SIG-M5 treated with dmso at 0.1 percent for 504 hours (cell line): ENCODE results near the gene GLIS1.
"Not testable (repeated sequence)": the region's sequence is repeated elsewhere in the genome, so short reads cannot be mapped to it uniquely, and the experiment has no call there.

Experiments
- DNase-seq: peaks from one replicate; lab custom pipeline; 2025; ENCODE audit not compliant: unreplicated experiment; lab: John Stamatoyannopoulos, UW

GLIS1 gene

DNA sequence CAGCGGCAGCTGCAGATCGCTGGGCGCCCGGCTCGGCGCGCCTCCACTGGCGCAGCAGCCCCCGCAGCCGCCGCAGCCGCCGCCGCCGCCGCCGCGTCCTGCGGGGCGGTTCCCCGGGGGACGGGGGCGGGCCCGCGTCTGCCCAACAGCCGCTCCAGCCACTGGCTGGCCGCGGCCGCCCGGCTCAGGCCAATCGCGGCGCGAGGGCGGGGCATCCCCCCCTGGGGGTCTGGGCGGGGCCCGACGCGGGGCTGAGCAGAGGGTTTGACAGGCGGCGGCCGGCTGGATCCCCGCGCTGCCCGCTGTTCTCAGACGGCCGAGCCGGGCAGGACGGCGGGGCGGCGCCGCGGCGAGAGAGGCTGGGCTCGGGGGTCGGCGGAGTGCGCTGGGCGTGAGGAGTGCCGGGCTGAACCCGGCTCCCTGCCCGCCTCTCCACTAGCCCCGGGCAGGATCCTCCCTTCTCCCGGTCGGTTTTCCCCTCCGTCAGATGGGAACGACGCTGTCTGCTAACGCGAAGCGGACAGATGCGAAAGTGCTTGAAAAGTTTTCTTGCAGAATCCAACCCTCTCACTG lies at the start of gene GLIS1:
GLIS1 (minus strand) TSS at position 56 of the 573 bp plus-strand sequence. CDS start 1,100 bp downstream, outside the sequence.
- DNase-seq = peak; percentile 44

DNA sequence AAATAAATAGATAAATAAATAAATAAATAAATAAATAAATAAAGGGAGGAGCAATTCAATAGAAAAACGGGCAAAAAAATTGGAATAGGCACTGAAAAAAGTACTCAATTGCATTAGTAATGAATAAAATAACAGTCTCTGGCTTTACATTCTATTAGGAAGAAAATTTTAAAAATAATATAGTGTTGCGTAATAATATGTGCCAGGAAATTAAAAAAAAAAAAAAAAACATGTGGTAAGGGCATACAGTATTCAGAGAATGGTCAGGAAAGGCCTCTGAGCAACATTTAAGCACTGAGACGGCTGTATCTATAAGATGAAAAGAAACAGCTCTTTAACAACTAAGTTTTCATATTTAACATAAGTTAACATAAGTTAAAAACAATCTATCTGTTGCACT lies 48.7 kb upstream of the GLIS1 start:
- no peak for DNase-seq

DNA sequence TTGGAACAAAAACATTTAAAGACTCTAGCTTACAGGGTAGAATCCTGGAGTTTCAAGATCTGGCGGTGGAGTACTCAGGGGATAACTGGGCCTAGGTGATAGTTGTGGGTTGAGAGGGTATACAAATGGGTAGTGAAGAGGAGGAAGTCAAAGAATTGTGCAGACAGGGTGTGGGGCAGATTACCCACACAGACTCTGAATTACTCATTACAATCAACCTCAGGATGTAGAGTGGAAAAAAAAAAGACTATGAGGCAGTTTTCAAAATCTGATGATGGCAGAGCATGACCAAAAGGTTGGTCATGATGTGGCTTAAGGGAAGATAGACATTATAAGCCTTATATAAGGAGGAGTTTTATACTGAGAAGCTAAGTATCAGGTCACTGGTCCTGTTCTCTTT lies 44.1 kb upstream of the GLIS1 start:
- DNase-seq = no peak

DNA sequence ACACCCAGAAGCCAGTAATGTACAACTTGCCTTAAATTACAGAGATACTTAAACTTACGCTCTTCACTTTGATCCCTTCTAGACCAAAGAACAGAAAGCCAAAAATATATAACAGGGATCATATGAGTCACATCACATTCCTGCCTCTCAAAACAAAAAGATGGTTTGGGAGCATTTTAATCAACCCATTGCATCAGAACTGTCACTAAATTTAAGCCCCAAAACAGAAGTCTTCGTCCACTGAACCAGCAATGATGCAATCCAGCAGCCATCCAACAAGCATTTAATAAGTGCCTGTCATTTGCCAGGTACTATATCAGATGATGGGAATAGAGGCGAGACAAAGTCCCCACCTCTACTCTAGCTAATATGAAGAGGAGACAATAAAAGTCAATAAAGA lies 42.7 kb upstream of the GLIS1 start:
- no peak for DNase-seq

DNA sequence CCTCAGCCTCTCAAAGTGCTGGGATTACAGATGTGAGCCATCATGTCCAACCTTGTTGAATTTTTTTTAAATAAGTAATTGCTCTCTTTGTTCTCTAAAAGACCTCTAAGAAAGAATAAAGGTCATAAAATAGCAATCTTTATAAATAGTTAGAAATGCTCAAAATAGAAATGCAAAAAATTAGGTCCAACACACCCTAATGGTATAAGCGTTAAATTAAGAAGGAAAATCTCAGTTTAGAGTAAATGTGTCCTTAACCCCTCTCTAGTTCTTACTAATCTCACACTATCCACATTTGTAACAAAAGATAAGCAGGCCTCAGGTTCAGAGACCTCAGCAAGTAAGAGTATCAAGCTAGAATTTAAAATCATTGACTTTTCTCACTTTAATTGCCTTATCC lies 38.3 kb upstream of the GLIS1 start:
- no peak for DNase-seq

DNA sequence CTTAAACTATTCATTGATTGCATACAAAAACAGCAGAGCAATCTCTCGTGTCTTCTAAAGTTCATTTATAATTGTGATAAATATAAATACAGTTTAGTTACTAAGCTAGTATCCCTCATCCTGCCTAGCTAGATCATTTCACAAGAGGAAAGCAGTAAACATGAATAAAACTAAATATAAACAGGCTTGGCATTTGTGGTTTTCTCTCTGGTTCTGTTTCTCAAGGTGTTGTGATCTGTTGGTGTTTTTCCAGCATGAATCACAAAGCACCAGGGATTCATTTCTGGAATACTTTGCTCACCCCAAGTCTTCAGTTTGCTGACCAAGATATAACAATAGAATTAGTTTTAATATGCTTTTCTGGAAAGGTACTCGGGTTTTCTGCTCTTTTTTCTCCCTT lies 32.7 kb upstream of the GLIS1 start:
- DNase-seq = no peak

DNA sequence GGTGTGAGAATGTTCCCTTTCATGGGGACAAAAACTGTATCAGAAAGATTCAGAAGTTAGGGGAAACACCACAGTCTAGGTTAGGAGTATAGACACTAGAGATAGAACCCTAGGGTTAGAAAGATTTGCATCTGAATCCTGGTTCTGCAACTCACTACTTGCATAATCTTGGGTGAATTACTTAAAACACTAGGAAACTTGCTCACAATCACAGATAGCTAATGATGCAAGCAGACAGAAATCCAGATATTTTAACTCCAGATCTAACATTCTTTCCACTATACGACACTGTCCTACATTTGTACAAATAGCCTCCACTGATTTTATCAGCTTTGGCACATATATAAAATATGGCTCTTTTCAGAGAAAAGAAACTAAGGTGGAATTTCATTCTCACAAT lies 30.8 kb upstream of the GLIS1 start:
- no peak for DNase-seq

DNA sequence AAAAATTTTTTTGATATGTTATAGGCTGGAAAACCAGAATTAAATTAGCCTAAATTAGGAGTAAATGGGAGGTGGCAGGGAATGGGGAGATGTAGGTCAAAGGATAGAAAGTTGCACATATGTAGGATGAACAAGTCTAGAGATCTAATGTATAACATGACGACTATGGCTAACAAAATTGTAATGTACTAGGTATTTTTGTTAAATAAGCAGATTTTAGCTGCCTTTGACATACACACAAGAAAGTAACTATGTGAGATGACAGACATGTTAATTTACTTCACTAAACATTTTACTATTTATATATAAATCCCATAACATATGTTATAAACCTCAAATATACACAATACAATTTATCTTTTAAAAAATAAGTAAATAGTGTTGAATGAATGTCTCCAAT lies 30.2 kb upstream of the GLIS1 start:
- DNase-seq = no peak

DNA sequence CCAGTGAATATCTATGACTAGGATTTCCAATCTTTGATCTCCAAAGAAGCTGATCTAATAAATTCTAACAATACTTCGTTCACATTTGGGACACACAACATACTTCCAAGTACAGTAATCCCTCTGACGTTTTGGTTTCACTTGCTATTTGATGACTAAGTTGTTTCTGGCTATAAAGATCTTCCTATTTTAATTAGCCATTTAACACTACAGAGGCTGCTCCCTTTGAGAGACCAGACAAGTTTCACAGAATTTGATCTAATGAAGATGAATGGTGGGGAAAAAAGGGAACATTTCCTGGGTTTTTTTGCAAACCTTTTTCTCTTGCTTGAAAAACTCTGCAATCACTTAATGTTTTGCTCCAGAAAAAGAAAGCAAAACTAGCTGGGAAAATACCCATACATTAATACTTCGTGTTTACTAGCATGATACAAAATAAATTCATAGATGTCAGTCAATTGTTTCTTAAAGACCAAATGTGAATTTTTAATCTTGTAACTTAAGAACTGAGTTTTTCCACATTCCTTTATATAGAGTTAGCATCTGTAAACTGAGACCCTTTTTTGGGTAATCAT lies 28.0 kb upstream of the GLIS1 start:
- DNase-seq = no peak

DNA sequence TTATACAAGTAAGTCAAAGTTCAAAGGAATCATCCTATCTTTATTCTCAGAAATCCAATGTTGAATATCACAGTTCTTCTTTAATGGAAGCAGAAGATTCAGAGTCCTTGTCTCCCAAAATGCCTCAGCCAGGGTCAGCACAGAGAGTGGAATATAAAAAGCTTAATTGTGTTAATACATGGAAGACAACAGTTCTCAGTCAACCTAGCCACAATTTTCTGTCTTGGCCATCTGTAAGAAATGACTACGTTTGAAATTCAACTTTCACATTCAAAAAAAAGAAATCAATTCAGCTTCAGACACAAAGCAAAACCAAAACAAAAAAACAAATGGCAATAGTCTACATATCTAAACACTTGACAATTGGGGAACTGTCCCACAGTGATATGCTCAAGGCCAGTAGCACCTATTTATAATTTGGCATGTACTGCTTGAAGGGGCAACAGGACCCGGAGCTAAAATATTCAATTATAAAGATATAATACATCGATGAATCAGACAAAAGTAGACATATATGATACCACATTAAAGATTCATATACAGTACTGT lies 27.3 kb upstream of the GLIS1 start:
- DNase-seq = no peak

DNA sequence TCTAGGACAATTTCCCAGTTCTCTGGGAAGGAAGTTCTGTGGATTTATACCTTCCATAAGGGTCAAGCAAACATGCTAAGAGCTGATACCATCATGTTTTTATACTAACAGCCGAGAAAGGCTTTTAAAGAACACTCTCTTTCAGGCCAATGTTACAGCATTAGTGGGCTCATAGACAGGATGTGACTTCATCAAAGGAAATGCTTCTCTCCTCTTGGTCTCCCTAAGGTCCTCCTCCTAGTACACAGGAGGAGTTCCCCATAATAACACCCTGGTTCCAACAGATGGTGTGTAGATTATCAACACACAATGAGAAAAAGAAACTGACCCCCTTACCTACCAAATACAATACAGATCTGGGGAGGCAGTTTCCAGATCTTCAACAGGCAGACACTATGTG lies 26.7 kb upstream of the GLIS1 start:
- no peak for DNase-seq

DNA sequence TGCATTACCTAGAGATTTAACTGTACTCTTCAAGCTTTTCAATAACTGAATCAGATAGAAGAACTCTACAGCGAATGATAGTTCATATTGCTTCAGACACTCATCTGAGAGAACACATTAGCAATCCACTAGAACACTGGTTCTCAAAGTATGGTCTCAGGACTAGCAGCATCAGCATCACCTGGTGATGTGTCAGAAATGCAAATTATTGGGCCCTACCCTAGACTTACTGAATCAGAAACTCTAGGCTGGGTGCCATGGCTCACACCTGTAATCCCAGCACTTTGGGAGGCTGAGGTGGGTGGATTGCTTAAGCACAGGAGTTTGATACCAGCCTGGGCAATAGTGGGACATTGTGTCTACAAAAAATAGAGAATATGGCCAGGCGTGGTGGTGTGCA lies 24.9 kb upstream of the GLIS1 start:
- DNase-seq = no peak

DNA sequence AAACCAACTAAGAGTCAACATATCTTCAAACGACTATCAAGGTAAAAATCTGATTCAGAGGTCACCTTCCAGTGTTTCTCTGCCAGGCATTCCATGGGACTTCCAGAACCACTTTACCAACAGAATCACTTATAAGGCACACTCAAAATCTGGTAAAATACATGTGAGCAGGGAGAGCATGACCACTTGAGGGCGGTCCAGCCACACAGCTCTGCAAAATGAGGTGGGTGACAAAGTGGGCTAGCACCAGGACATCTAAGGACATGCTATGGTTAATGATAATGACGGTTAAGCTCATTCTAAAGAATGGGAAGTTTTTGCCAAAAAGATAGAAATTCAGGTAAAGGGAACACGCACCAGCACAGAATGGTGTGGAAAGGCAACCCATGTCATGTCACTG lies 24.5 kb upstream of the GLIS1 start:
- DNase-seq = no peak

DNA sequence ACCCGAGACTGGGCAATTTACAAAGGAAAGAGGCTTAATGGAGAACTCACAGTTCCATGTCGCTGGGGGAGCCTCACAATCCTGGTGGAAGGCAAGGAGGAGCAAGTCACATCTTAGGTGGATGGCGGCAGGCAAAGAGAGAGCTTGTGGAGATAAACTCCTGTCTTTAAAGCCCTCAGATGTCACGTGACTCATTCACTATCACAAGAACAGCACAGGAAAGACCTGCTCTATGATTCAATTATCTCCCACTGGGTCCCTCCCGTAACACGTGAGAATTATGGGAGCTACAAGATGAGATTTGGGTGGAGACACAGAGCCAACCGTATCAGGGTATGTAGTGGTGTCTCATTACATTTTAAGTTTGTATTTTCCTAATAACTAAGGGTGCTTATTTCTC lies 21.5 kb upstream of the GLIS1 start:
- DNase-seq = not testable (repeated sequence)

DNA sequence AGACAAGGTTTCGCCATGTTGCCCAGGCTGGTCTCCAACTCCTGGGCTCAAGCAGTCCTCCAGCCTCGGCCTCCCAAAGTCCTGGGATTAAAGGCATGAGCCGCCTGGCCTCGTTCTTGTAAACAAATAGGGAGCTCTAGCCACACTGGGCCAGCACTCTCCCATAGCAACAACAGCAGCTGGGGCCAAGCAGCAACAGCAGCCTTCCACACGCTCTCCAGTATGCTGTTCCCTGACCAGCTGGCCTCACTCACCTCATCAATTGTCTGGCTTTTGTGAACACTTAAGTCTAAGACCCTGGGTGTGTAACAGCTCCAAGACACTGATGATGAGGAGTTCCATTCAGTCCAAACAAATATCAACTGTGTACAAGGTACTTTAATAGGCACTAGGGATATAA lies 16.9 kb upstream of the GLIS1 start:
- DNase-seq = no peak

DNA sequence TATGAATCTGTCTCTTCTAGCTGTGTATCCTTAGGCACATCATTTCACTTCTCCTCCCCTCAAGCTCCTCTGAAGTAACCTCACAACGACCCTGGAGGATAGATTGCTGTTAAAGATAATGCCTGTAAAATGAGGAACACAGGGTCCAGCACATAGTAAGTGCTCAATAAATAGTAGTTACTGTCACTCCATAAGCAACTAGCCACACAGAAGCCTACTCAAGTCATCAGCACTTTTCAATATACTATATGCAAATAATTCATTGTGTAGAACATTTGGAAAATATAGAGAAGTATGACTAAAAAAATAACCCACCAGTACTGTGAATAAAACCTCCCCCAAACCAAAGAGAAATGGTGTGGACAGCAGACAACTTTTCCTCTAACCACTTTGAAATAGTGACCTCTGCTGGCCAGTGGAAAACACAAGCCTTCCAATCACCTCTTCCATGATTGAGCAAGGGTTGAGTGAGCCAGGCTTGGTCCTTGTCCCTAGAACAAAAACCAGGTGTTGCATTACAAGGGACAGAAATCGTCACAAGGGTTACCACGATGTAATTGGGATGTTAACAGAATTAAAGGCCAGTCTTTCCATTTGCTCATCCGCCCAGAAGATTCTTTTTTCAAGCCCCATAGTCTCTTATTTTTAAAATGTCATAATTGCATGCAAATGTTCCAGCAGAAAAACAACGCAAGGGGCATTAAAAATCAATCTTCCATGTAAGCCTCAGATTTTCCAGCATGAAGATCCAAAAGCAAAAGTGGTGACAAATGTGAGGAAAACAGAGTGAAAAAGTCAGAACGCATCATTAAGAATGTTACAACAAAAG lies 15.7 kb upstream of the GLIS1 start:
- peak; percentile 35 for DNase-seq

DNA sequence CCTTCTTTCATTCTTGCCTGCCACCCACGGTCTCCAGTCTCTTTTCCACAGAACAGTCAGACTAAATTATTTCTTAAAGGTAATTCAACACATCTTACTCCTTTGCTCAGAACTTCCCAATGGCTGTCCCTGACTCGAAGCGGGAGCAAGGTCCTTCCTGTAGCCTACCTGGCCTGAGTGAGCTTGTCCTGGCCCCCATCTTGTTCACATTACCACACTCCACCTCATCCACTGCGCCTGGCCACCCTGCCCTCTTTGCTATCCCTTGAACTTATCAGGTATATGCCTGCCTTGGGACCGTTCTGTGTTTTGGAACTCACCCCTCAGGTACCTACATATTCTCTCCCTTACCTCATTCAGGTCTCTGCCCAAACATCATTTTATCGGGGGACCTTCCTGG lies 13.3 kb upstream of the GLIS1 start:
- no peak for DNase-seq

DNA sequence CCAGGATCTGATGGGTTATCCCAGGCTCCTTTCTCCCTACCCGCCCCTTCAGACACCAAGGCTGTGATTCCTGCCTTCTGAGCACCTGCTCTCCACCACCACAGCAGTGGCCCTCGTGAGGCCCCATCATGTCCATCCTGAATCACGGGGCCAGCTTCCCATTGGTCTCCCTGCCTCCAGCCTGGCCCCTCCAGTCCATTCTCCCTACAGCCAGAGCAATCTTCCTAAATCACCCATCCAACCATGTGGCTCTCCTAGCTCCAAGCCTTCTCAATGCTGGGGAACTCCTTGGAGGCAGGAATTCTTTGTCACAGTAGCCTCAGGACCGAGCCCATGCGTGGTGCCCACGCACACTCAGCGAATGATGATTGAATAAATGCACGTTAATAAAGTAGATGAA lies 8.9 kb upstream of the GLIS1 start:
- DNase-seq = no peak

DNA sequence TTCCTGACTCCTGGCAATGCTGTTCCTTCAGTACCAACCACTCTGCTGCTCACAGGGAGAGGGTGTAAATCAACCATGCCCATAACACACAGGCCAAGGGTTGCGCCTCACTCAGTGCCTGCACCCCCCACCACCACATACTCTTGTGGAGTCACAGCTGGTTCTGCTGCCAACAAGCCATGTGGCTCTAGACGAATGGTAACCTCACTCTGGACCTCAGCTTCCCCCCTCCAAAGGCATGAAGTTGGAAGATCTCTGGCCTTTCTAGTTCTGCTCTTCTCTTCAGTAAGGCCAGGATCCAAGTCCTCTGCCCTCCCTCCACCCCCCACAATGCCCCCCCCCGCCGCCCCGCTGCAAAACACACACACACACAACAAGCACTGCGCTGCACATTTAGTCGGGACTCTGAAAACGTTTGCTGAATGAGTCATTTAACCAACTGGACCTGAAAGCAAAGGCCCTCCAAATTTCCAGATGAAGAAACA lies 1.7 kb upstream of the GLIS1 start:
- no peak for DNase-seq

DNA sequence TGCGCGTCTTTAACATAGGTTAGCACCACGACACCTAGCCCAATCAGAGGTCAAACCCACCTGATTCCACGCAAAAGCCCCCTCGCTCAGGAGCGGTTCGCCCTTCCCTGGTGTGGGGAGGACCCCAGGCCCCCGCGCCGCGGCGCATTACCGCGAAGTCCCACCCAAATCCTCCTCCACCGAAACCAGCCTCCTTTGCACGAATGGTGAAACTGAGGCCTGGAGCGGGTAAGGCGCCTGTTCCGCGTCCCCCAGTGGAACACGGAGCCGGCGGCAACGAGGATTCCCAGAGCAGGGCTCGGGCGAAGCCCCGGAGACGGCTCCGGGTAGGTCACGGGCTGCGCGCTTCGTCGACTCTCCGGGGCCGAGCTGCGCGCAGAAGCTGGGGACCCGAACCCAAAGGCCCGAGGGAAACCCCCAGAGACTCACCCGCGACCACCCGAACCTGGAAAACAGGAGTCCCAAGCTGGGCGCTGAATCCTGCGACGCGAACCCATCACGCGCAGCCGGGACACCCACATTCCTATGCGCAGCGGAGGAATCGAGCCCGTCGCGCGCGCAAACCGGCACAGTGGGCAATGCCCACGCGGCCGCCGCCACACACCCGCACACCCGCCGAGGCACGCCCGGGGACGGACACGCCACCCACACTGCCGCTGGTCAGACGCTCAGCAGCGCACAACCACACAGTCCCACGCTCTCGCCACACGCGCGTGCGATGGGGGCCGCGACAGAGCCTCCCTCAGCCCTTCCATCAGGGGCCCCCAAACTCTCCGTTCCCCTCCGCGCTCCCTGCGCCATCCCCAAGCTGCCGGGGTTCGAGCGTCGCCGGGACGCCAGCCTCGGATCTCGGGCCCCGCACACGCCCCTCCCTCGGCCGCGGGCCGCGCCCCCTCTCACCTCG lies 507 bp downstream of the GLIS1 start:
- no peak for DNase-seq

DNA sequence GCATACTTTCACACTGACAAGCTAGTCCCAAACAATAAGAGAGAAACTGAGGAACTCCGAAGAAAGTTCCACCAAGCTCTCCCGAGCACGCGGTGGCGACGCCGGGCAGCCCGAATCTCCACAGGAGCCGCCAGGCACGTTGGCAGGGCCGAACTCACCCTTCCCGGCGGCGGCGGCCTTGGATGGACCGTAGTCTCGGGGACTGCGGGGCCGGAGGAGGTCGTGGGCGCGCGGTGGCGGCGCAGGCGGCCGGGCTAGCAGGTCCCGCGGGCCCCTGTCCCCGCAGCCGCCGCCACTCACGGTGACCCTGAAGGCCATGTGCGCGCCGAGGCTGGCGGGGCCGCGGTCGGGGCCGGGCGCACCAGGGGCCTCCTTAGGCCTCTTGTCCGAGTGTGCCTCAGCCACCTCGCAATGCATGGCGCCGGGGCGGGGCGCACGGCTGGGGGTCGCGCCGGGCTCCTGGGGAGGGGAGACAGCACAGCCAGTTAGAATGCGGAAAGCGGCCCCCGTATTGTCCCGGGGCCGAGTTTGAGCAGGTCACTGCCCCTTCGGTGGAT lies 1.2 kb downstream of the GLIS1 start:
- no peak for DNase-seq
